CD4-positive, alpha-beta T cell treated with Interferon alpha-2 for 1 hour (primary cell): ENCODE results near the gene FHL3.

Experiments
- DNase-seq, 2 donors: peaks; one replicate each; pipeline ENCODE4 v3.0.0-alpha.2; 2020 to 2022

FHL3 gene

GRCh38 chr1:38012363-38013226 lies 7.3 kb upstream of the FHL3 start, which contains the start of gene UTP11:
TSS of gene UTP11 (plus strand) at chr1:38012734. CDS start at chr1:38012803, 69 bp downstream.
- peak; percentile 94 to 97 for DNase-seq

- DNase-seq, result no peak
Observed at GRCh38 chr1:38009841-38010180, 4.5 kb upstream of the FHL3 start.

GRCh38 chr1:38009088-38009840 lies 4.0 kb upstream of the FHL3 start:
- DNase-seq, result peak; percentile 48 to 54

- peak in 1 of 2 donors; percentile 11 for DNase-seq
Observed at GRCh38 chr1:38006008-38006828, 904 bp upstream of the FHL3 start.

- peak in 1 of 2 donors; percentile 18 for DNase-seq
Observed at GRCh38 chr1:38004284-38005108, 818 bp downstream of the FHL3 start.

- no peak for DNase-seq
Observed at GRCh38 chr1:38003261-38004250, 1.8 kb downstream of the FHL3 start.

- no peak for DNase-seq
Observed at GRCh38 chr1:38000529-38001455, 4.5 kb downstream of the FHL3 start.

- no peak for DNase-seq
Observed at GRCh38 chr1:38000233-38000528, 5.1 kb downstream of the FHL3 start.

GRCh38 chr1:37999430-38000232 lies 5.7 kb downstream of the FHL3 start:
- DNase-seq, result peak in 1 of 2 donors; percentile 36

GRCh38 chr1:37998913-37999429 lies 6.3 kb downstream of the FHL3 start:
- no peak for DNase-seq

GRCh38 chr1:37998089-37998808 lies 7.1 kb downstream of the FHL3 start:
- DNase-seq, result no peak

- no peak for DNase-seq
Observed at GRCh38 chr1:37997256-37998088, 7.8 kb downstream of the FHL3 start.

GRCh38 chr1:37995751-37996345 lies 9.5 kb downstream of the FHL3 start:
- DNase-seq, result peak in 1 of 2 donors; percentile 40

GRCh38 chr1:37994886-37995566 lies 10.3 kb downstream of the FHL3 start:
- DNase-seq, result no peak

- peak in 1 of 2 donors; percentile 50 for DNase-seq
Observed at GRCh38 chr1:37989361-37989930, 15.9 kb downstream of the FHL3 start.

GRCh38 chr1:37987679-37988078 lies 17.6 kb downstream of the FHL3 start:
- DNase-seq, result no peak
